SU-DHL-6 (cell line): ENCODE results near the gene AKT3.

Experiments
- H2AFZ ChIP-seq: fragments of 200-600 bp; sonication (generic); 2 replicates; pipeline ENCODE4 v1.6.1; 2014; ENCODE audit warnings: low read depth, mild to moderate bottlenecking, moderate library complexity, mixed read lengths, antibody characterized with exemption, low read length; ENCODE audit not compliant: severe bottlenecking
- H3F3A ChIP-seq: fragments of 200-600 bp; shearing (Covaris generic); 2 replicates; pipeline ENCODE4 v1.6.0; 2016; ENCODE audit warnings: antibody characterized with exemption, mild to moderate bottlenecking; ENCODE audit not compliant: insufficient read depth
- H3K27ac ChIP-seq: fragments of 200-600 bp; sonication (generic); 2 replicates; pipeline ENCODE4 v1.5.1; 2016; ENCODE audit warnings: low read depth, mild to moderate bottlenecking, low read length, moderate library complexity, mixed read lengths
- H3K27me3 ChIP-seq: fragments of 200-600 bp; sonication (generic), shearing (Covaris generic); 2 replicates; pipeline ENCODE4 v1.6.0; 2014; ENCODE audit warnings: mild to moderate bottlenecking, low read length
- H3K36me3 ChIP-seq: fragments of 200-600 bp; sonication (generic); 2 replicates; pipeline ENCODE4 v1.6.1; 2014; ENCODE audit warnings: mild to moderate bottlenecking, low read length, mixed read lengths
- H3K4me2 ChIP-seq: fragments of 300-600, 200-600 bp; shearing (Covaris generic), sonication (generic); 2 replicates; pipeline ENCODE4 v1.6.0; 2014; ENCODE audit warnings: low read length, low read depth, mild to moderate bottlenecking; ENCODE audit not compliant: poor library complexity, severe bottlenecking
- H3K4me3 ChIP-seq: fragments of 200-600 bp; sonication (generic); 2 replicates; pipeline ENCODE4 v1.5.1; 2014; ENCODE audit warnings: antibody characterized with exemption, low read length, mild to moderate bottlenecking, mixed read lengths; ENCODE audit not compliant: insufficient read depth, poor library complexity, severe bottlenecking
- H3K79me2 ChIP-seq: fragments of 200-600 bp; sonication (generic); 2 replicates; pipeline ENCODE4 v1.6.1; 2014; ENCODE audit warnings: mild to moderate bottlenecking, low read length, moderate library complexity; ENCODE audit not compliant: insufficient read depth
- H3K9ac ChIP-seq: fragments of 200-600 bp; sonication (generic); 2 replicates; pipeline ENCODE4 v1.7.0; 2014; ENCODE audit warnings: mild to moderate bottlenecking, low read length
- H3K9me2 ChIP-seq: fragments of 200-600 bp; sonication (generic); replicated peaks from 2 replicates; pipeline ENCODE4 v1.6.1; 2014; ENCODE audit warnings: low read length; ENCODE audit not compliant: insufficient read depth
- H3K9me3 ChIP-seq: fragments of 200-600 bp; sonication (generic); 2 replicates; pipeline ENCODE4 v1.6.1; 2014; ENCODE audit warnings: low read length, mixed read lengths; ENCODE audit not compliant: insufficient read depth
- H4K20me1 ChIP-seq: fragments of 200-600 bp; sonication (generic); 2 replicates; pipeline ENCODE4 v1.6.1; 2014; ENCODE audit warnings: low read depth, mild to moderate bottlenecking, antibody characterized with exemption, low read length, moderate library complexity, mixed read lengths
- EZH2phosphoT487 ChIP-seq: fragments of 200-600 bp; sonication (generic), shearing (Covaris generic); conservative IDR thresholded peaks from 2 replicates; pipeline ENCODE4 v1.6.1; 2018; ENCODE audit warnings: mild to moderate bottlenecking, antibody characterized with exemption, low read length, moderate library complexity, mixed read lengths
- TF ChIP-seq, protein P1 (sequence below): fragments of 200-600 bp; sonication (generic); IDR thresholded peaks from one replicate; pipeline ENCODE4 v1.5.1; 2017; ENCODE audit warnings: antibody characterized with exemption, mild to moderate bottlenecking, low read length, moderate library complexity; ENCODE audit not compliant: insufficient read depth, poor library complexity, severe bottlenecking

AKT3 gene

DNA sequence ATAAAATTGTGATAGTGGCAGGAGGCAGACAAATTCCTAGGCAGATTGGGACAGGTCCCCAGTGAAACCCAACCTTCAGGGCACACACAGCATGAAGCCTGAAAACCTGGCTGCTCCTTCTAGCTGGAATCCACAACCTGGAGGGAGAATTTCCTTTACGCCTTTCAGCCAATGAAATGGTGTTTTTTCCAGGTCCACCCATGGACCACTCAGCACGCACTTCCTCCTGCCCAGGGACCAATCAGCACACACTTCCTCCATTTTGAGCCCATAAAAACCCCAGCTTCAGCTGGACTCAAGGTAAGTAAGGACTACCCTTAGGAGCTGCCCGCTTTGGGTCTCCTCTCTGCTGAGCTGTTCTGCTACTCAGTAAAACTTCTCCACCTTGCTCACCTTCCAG, 120.1 kb downstream of the AKT3 start:
- Histone ChIP-seq H3K9ac (no peak overlapping the region), H3K36me3 (no peaks in the 10 kb centered on the region), H3K9me2 (no peaks in the 10 kb centered on the region), H3K27me3 (no peaks in the 10 kb centered on the region), H3K79me2 (no peaks in the 10 kb centered on the region), H3K4me3 (no peak overlapping the region), H3F3A (peaks cover 10% of the 10 kb centered on the region), H3K9me3 (no peaks in the 10 kb centered on the region), H2AFZ (no peak overlapping the region), H4K20me1 (no peaks in the 10 kb centered on the region), H3K4me2 (no peak overlapping the region), H3K27ac (no peak overlapping the region)
- TF ChIP-seq, protein P1, sequence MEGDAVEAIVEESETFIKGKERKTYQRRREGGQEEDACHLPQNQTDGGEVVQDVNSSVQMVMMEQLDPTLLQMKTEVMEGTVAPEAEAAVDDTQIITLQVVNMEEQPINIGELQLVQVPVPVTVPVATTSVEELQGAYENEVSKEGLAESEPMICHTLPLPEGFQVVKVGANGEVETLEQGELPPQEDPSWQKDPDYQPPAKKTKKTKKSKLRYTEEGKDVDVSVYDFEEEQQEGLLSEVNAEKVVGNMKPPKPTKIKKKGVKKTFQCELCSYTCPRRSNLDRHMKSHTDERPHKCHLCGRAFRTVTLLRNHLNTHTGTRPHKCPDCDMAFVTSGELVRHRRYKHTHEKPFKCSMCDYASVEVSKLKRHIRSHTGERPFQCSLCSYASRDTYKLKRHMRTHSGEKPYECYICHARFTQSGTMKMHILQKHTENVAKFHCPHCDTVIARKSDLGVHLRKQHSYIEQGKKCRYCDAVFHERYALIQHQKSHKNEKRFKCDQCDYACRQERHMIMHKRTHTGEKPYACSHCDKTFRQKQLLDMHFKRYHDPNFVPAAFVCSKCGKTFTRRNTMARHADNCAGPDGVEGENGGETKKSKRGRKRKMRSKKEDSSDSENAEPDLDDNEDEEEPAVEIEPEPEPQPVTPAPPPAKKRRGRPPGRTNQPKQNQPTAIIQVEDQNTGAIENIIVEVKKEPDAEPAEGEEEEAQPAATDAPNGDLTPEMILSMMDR: no peak
- TF ChIP-seq EZH2phosphoT487: no peak

DNA sequence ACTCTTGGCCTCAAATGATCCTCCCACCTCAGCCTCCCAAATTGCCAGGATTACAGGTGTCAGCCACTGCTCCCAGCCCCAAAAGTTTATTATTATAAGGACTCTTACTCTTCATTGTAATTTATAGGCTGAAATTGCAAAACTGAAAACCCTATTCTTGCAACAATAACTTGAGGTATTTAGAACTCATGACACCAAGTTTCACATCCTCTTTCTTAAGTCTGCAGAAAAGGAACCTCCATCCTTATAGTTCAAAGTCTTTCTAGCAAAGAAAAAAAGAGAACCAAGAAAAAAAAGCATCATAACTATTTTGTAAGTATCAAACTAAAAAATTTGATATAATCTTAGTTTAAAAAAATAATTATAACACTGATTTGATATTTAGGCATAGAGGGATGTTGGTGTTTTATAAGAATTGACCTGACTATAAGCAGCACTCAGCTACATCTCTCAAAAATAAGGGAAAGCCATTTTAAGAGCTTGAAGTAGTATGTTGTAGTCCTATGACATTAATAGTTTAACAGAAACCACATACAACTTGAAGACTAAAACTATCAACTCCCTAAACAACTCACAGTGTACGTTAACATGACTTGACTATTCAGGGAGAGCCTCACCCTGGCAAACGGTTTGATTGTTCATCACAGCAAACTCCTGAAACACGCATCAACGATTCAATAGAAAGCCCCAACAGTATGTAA, 122.4 kb downstream of the AKT3 start:
- Histone ChIP-seq H3K4me3 (no peak overlapping the region), H3K9me3 (no peaks in the 10 kb centered on the region), H3K27me3 (no peaks in the 10 kb centered on the region), H3K27ac (no peak overlapping the region), H4K20me1 (no peaks in the 10 kb centered on the region), H3K4me2 (peak overlapping the region; percentile 29), H2AFZ (no peak overlapping the region), H3K36me3 (no peaks in the 10 kb centered on the region), H3K9me2 (no peaks in the 10 kb centered on the region), H3F3A (peaks cover 10% of the 10 kb centered on the region), H3K79me2 (no peaks in the 10 kb centered on the region), H3K9ac (no peak overlapping the region)
- TF ChIP-seq EZH2phosphoT487: no peak
- TF ChIP-seq, protein P1: no peak

DNA sequence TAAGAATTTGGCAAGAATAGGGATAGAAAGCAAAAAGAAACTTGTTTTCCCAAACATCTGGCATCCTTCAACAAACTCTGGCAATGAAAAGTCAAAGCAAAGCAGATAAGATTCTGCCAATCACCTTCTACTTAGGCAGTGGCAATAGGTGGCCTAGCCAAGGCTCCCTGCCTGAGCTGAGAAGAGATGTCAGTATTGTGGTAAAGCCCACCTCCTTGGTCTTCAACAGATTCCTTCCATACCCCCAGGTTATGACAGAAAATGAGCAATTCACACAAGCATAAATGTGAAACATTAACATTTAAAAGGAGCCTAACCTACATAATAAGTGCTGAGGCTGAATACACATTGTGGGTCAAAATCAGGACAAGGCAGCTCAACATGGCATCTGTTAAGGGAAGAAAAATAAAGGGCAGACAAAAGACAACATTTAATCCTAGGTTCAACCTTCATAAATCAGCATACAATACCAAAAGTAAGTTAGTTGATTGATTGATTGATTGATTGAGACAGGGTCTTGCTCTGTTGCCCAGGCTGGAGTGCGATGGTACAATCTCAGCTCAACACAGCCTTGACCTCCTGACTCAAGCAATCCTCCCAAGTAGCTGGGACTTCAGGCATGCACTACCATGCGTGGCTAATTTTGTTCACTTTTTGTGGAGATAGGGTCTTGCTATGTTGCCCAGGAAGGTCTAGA, 123.1 kb downstream of the AKT3 start:
- Histone ChIP-seq H3K27me3 (no peaks in the 10 kb centered on the region), H3F3A (peaks cover 10% of the 10 kb centered on the region), H3K9me3 (no peaks in the 10 kb centered on the region), H3K4me3 (no peak overlapping the region), H2AFZ (no peak overlapping the region), H3K4me2 (no peak overlapping the region), H3K9me2 (no peaks in the 10 kb centered on the region), H3K27ac (no peak overlapping the region), H3K36me3 (no peaks in the 10 kb centered on the region), H3K79me2 (no peaks in the 10 kb centered on the region), H4K20me1 (no peaks in the 10 kb centered on the region), H3K9ac (no peak overlapping the region)
- TF ChIP-seq EZH2phosphoT487: no peak
- TF ChIP-seq, protein P1: no peak
